OCI-LY1 (cell line): ENCODE measurements around the gene GRHPR.
"Not testable (repeated sequence)": the region's sequence is repeated elsewhere in the genome, so short reads cannot be mapped to it uniquely, and the experiment has no call there.

ENCODE experiments used
- H2AFZ ChIP-seq: fragments of 200-600 bp; sonication (generic), shearing (Covaris generic); 2 replicates; pipeline ENCODE4 v1.6.0; 2014; ENCODE audit warnings: antibody characterized with exemption, mild to moderate bottlenecking, low read length
- H3F3A ChIP-seq: fragments of 200-600 bp; sonication (generic), shearing (Covaris generic); 2 replicates; pipeline ENCODE4 v1.6.0; 2014; ENCODE audit warnings: mild to moderate bottlenecking, antibody characterized with exemption, low read length, moderate library complexity; ENCODE audit not compliant: insufficient read depth
- H3K27ac ChIP-seq: fragments of 200-600 bp; sonication (generic); 2 replicates; pipeline ENCODE4 v1.5.1; 2014; ENCODE audit warnings: low read length, mixed run types, mild to moderate bottlenecking, low read depth; ENCODE audit not compliant: poor library complexity, severe bottlenecking
- H3K27me3 ChIP-seq: fragments of 200-600 bp; sonication (generic); 2 replicates; pipeline ENCODE4 v1.6.0; 2014; ENCODE audit warnings: antibody characterized with exemption, mild to moderate bottlenecking, low read length, moderate library complexity; ENCODE audit not compliant: insufficient read depth
- H3K36me3 ChIP-seq: fragments of 200-600 bp; sonication (generic); 2 replicates; pipeline ENCODE4 v1.6.1; 2014; ENCODE audit warnings: mild to moderate bottlenecking, antibody characterized with exemption, low read length, moderate library complexity, mixed read lengths; ENCODE audit not compliant: insufficient read depth
- H3K4me1 ChIP-seq: fragments of 200-600 bp; sonication (generic); 2 replicates; pipeline ENCODE4 v1.5.1; 2014; ENCODE audit warnings: mild to moderate bottlenecking, low read length, moderate library complexity; ENCODE audit not compliant: insufficient read depth, severe bottlenecking
- H3K4me2 ChIP-seq: fragments of 200-600 bp; sonication (generic), shearing (Covaris generic); 2 replicates; pipeline ENCODE4 v1.6.1; 2014; ENCODE audit warnings: low read length
- H3K4me3 ChIP-seq: fragments of 200-600 bp; sonication (generic); 2 replicates; pipeline ENCODE4 v1.5.1; 2014; ENCODE audit warnings: low read length, low read depth, mild to moderate bottlenecking, mixed read lengths; ENCODE audit not compliant: poor library complexity, severe bottlenecking
- H3K79me2 ChIP-seq: fragments of 200-600 bp; shearing (Covaris generic); 2 replicates; pipeline ENCODE4 v1.6.1; 2016; ENCODE audit warnings: mixed run types, low read length, mixed read lengths; ENCODE audit not compliant: insufficient read depth
- H3K9ac ChIP-seq: fragments of 200-600 bp; sonication (generic), shearing (Covaris generic); 2 replicates; pipeline ENCODE4 v1.6.1; 2014; ENCODE audit warnings: mild to moderate bottlenecking, low read length, mixed read lengths
- H3K9me2 ChIP-seq: fragments of 200-600 bp; sonication (generic), shearing (Covaris generic); 2 replicates; pipeline ENCODE4 v1.6.1; 2014; ENCODE audit warnings: low read depth, mild to moderate bottlenecking, low read length, mixed read lengths
- H3K9me3 ChIP-seq: fragments of 200-600 bp; shearing (Covaris generic); 2 replicates; pipeline ENCODE4 v1.6.1; 2014; ENCODE audit warnings: low read length, mixed read lengths
- H4K20me1 ChIP-seq: fragments of 200-600 bp; sonication (generic), shearing (Covaris generic); 2 replicates; pipeline ENCODE4 v1.6.0; 2016; ENCODE audit warnings: mild to moderate bottlenecking, low read length; ENCODE audit not compliant: insufficient read depth
- CTCF ChIP-seq: fragments of 200-600 bp; sonication (generic), shearing (Covaris generic); IDR thresholded peaks from 2 replicates; pipeline ENCODE4 v1.5.1; 2017; ENCODE audit warnings: mild to moderate bottlenecking, antibody characterized with exemption, low read length, moderate library complexity, mixed read lengths
- EZH2 ChIP-seq: fragments of 200-600 bp; sonication (generic), shearing (Covaris generic); IDR thresholded peaks from 2 replicates; pipeline ENCODE4 v1.8.0; 2017; ENCODE audit warnings: borderline replicate concordance, mixed run types, mild to moderate bottlenecking, antibody characterized with exemption, low read length, moderate library complexity, mixed read lengths

The GRHPR gene

DNA sequence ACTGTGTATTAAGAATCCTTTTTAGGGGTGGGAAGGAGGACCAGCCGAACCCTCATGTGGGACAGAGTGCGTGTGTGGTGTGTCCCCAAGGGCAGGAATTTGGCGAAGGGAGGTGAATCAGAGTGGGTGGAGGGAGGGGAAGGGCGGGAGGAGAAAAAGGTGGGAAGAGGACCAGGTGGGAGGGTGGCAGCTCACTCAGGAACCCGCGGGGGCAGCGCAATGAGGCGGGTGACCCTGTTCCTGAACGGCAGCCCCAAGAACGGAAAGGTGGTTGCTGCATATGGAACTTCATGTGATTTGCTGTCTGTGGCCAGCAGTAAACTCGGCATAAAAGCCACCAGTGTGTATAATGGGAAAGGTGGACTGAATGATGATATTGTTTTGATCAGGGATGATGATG lies 54.4 kb downstream of the GRHPR start:
- H2AFZ ChIP-seq, result no peak overlapping the region
- no peaks in the 10 kb centered on the region for H3F3A ChIP-seq
- H3K9ac ChIP-seq, result no peak overlapping the region
- no peaks in the 10 kb centered on the region; the same call in 1 of the 2 replicates for H3K27me3 ChIP-seq
- H3K9me3 ChIP-seq, result peaks cover 16% of the 10 kb centered on the region
- no peaks in the 10 kb centered on the region for H4K20me1 ChIP-seq
- H3K4me2 ChIP-seq, result no peak overlapping the region
- H3K4me1 ChIP-seq, result peaks cover 16% of the 10 kb centered on the region
- no peak for TF ChIP-seq EZH2
- no peak for TF ChIP-seq CTCF
- H3K4me3 ChIP-seq, result no peak overlapping the region
- no peak overlapping the region for H3K27ac ChIP-seq
- H3K79me2 ChIP-seq, result no peaks in the 10 kb centered on the region
- H3K9me2 ChIP-seq, result no peaks in the 10 kb centered on the region
- no peaks in the 10 kb centered on the region; the same call in 1 of the 2 replicates for H3K36me3 ChIP-seq

DNA sequence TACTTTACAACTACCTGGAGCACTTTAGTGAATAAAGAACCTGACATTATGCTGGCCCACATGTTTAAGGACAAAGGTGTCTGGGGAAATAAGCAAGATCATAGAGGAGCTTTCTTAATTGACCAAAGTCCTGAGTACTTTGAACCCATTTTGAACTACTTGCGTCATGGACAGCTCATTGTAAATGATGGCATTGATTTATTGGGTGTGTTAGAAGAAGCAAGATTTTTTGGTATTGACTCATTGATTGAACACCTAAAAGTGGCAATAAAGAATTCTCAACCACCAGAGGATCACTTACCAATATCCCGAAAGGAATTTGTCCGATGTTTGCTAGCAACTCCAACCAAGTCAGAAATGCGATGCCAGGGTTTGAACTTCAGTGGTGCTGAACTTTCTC lies 54.9 kb downstream of the GRHPR start:
- Histone ChIP-seq H3K9me3 (peaks cover 16% of the 10 kb centered on the region), H3K4me1 (peaks cover 11% of the 10 kb centered on the region)
- H3K4me2 ChIP-seq, H3K36me3 ChIP-seq, H3K9ac ChIP-seq, H3K27ac ChIP-seq, H4K20me1 ChIP-seq, H2AFZ ChIP-seq, H3F3A ChIP-seq, H3K4me3 ChIP-seq, H3K27me3 ChIP-seq, H3K79me2 ChIP-seq, H3K9me2 ChIP-seq: not testable (repeated sequence)

- not testable (repeated sequence) for H3K79me2 ChIP-seq, H4K20me1 ChIP-seq, H3K4me2 ChIP-seq, H3K36me3 ChIP-seq, H2AFZ ChIP-seq, H3K4me1 ChIP-seq, H3K4me3 ChIP-seq, H3F3A ChIP-seq, H3K27me3 ChIP-seq, H3K9me2 ChIP-seq, H3K27ac ChIP-seq, H3K9ac ChIP-seq
- peaks cover 16% of the 10 kb centered on the region for H3K9me3 ChIP-seq
These were observed 55.6 kb downstream of the GRHPR start for GRCh38 chr9:37477987-37478619.

DNA sequence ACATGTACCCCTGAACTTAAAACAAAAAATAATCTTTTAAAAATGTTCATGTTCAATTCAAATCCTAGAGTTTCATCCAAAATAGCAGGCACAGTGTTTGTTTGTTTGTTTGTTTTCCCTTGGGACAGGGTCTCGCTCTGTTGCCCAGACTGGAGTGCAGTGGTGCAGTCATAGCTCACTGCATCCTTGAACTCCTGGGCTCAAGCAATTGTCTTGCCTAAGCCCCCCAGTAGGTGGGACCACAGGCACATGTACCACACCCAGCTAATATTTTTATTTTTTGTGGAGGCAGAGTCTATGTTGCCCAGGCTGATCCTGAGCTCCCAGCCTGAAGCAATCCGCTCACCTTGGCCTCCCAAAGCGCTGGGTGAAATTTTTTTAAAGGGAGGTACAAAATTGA lies 58.3 kb downstream of the GRHPR start:
- no peaks in the 10 kb centered on the region for H4K20me1 ChIP-seq
- H3K79me2 ChIP-seq, result no peaks in the 10 kb centered on the region
- no peak overlapping the region for H3K9ac ChIP-seq
- H3K36me3 ChIP-seq, result no peaks in the 10 kb centered on the region; the same call in 1 of the 2 replicates
- TF ChIP-seq CTCF (peak; percentile 32), EZH2 (no peak)
- no peak overlapping the region for H2AFZ ChIP-seq
- H3K27me3 ChIP-seq, result no peaks in the 10 kb centered on the region; the same call in 1 of the 2 replicates
- no peak overlapping the region for H3K4me3 ChIP-seq
- no peaks in the 10 kb centered on the region for H3F3A ChIP-seq
- H3K9me2 ChIP-seq, result no peaks in the 10 kb centered on the region
- peaks cover 17% of the 10 kb centered on the region for H3K4me1 ChIP-seq
- no peaks in the 10 kb centered on the region for H3K9me3 ChIP-seq
- no peak overlapping the region for H3K27ac ChIP-seq
- H3K4me2 ChIP-seq, result no peak overlapping the region
